ENCODE data around the gene CCDC39.

CCDC39 gene

GRCh38 chr3:180640987-180641386 lies 38.3 kb downstream of the CCDC39 start:
- H3K79me2 ChIP-seq (ENCODE audit: insufficient read depth, low read length), result no peaks in the 10 kb centered on the region
- no peaks in the 10 kb centered on the region for H3K4me1 ChIP-seq (ENCODE audit: insufficient read depth, low read length)
- DNase-seq, result no peak
- H3K27me3 ChIP-seq (ENCODE audit: insufficient read depth, low read length, poor library complexity), result no peaks in the 10 kb centered on the region
- no peak for ATAC-seq (ENCODE audit: insufficient read depth, low read depth)
- H3K4me2 ChIP-seq (ENCODE audit: insufficient read depth, low read length), result no peak overlapping the region
- no peak overlapping the region for H2AFZ ChIP-seq (ENCODE audit: low read depth, low read length)
- no peaks in the 10 kb centered on the region for H3K9me3 ChIP-seq (ENCODE audit: insufficient read depth, low read length, severe bottlenecking)
- no peak overlapping the region for H3K27ac ChIP-seq (ENCODE audit: low read length)
- H3K36me3 ChIP-seq (ENCODE audit: insufficient read depth, low read length), result no peaks in the 10 kb centered on the region
- no peaks in the 10 kb centered on the region for H4K20me1 ChIP-seq (ENCODE audit: insufficient read depth, low read length)
- no peak for TF ChIP-seq EZH2 (IDR thresholded peaks at IDR 0.05; ENCODE audit: borderline replicate concordance, low read depth, low read length, severe bottlenecking)
- TF ChIP-seq, protein P1, sequence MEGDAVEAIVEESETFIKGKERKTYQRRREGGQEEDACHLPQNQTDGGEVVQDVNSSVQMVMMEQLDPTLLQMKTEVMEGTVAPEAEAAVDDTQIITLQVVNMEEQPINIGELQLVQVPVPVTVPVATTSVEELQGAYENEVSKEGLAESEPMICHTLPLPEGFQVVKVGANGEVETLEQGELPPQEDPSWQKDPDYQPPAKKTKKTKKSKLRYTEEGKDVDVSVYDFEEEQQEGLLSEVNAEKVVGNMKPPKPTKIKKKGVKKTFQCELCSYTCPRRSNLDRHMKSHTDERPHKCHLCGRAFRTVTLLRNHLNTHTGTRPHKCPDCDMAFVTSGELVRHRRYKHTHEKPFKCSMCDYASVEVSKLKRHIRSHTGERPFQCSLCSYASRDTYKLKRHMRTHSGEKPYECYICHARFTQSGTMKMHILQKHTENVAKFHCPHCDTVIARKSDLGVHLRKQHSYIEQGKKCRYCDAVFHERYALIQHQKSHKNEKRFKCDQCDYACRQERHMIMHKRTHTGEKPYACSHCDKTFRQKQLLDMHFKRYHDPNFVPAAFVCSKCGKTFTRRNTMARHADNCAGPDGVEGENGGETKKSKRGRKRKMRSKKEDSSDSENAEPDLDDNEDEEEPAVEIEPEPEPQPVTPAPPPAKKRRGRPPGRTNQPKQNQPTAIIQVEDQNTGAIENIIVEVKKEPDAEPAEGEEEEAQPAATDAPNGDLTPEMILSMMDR (IDR thresholded peaks at IDR 0.05; ENCODE audit: borderline replicate concordance, extremely low read depth, low read length, poor library complexity, severe bottlenecking), result no peak
- H3K9ac ChIP-seq (ENCODE audit: low read depth, low read length), result no peak overlapping the region
- no peak overlapping the region for H3K4me3 ChIP-seq (ENCODE audit: low read depth in 1 of 2, low read length in 2 of 2)

DNA sequence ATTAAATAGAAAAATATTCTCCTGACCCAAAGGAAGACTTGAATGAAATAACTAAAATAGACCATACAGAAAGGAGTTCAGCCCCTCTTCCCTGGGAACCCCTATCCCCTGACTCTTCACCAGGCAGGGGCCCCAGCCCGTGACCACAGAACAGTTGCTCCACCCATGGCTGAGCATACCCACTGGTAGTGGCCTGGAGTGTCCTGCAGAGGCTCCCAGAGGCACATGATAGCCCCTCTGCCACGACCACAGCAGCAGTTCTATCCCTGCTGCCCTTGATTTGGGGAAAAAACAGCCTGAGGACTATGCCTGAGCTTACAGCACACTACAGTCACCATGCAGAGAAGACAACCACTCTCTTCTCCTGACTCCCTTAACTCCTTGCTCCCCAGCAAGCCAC lies 45.6 kb downstream of the CCDC39 start:
- no peak for DNase-seq
- H3K4me3 ChIP-seq (ENCODE audit: low read depth in 1 of 2, low read length in 2 of 2), result no peak overlapping the region

GRCh38 chr3:180631317-180631716 lies 48.0 kb downstream of the CCDC39 start:
- TF ChIP-seq, protein P1 (IDR thresholded peaks at IDR 0.05; ENCODE audit: borderline replicate concordance, extremely low read depth, low read length, poor library complexity, severe bottlenecking), result peak; percentile 23
- no peak for TF ChIP-seq EZH2 (IDR thresholded peaks at IDR 0.05; ENCODE audit: borderline replicate concordance, low read depth, low read length, severe bottlenecking)
- Histone ChIP-seq H3K4me3 (ENCODE audit: low read depth in 1 of 2, low read length in 2 of 2) (no peak overlapping the region), H3K36me3 (ENCODE audit: insufficient read depth, low read length) (no peaks in the 10 kb centered on the region), H3K79me2 (ENCODE audit: insufficient read depth, low read length) (no peaks in the 10 kb centered on the region), H3K9ac (ENCODE audit: low read depth, low read length) (no peak overlapping the region), H3K4me1 (ENCODE audit: insufficient read depth, low read length) (no peaks in the 10 kb centered on the region), H3K27me3 (ENCODE audit: insufficient read depth, low read length, poor library complexity) (no peaks in the 10 kb centered on the region), H2AFZ (ENCODE audit: low read depth, low read length) (no peak overlapping the region), H4K20me1 (ENCODE audit: insufficient read depth, low read length) (no peaks in the 10 kb centered on the region), H3K27ac (ENCODE audit: low read length) (no peak overlapping the region), H3K4me2 (ENCODE audit: insufficient read depth, low read length) (no peak overlapping the region), H3K9me3 (ENCODE audit: insufficient read depth, low read length, severe bottlenecking) (no peaks in the 10 kb centered on the region)
- ATAC-seq (ENCODE audit: insufficient read depth, low read depth) (no peak), DNase-seq (no peak)

More for the DNA sequence above, 45.6 kb downstream of the CCDC39 start:
- Histone ChIP-seq H3K4me1 (ENCODE audit: insufficient read depth, low read length) (no peaks in the 10 kb centered on the region), H3K27ac (ENCODE audit: low read length) (no peak overlapping the region), H2AFZ (ENCODE audit: low read depth, low read length) (no peak overlapping the region), H3K79me2 (ENCODE audit: insufficient read depth, low read length) (no peaks in the 10 kb centered on the region), H3K4me2 (ENCODE audit: insufficient read depth, low read length) (no peak overlapping the region), H3K36me3 (ENCODE audit: insufficient read depth, low read length) (no peaks in the 10 kb centered on the region), H3K27me3 (ENCODE audit: insufficient read depth, low read length, poor library complexity) (no peaks in the 10 kb centered on the region), H3K9ac (ENCODE audit: low read depth, low read length) (no peak overlapping the region), H4K20me1 (ENCODE audit: insufficient read depth, low read length) (no peaks in the 10 kb centered on the region), H3K9me3 (ENCODE audit: insufficient read depth, low read length, severe bottlenecking) (no peaks in the 10 kb centered on the region)
- no peak for TF ChIP-seq EZH2 (IDR thresholded peaks at IDR 0.05; ENCODE audit: borderline replicate concordance, low read depth, low read length, severe bottlenecking)
- TF ChIP-seq, protein P1 (IDR thresholded peaks at IDR 0.05; ENCODE audit: borderline replicate concordance, extremely low read depth, low read length, poor library complexity, severe bottlenecking), result no peak
- no peak for ATAC-seq (ENCODE audit: insufficient read depth, low read depth)

DNA sequence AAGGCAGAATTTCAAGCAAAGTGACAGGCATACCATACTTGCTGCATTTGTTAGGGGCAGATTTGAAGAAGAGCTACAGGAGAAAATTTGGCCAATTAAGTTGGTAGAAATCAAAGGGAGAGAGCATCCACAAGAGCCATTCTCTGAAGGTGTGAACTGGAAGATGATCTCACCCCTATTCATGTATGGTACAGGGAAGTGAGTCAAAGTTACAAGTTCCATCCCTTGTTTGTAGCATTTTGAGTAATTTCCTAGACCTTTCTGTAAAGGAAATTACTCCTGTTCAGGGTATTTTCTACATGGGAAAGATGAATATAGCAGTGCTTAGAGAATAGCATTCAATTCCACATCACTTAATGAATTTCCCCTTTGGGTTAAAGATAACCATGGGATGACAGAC lies 48.9 kb downstream of the CCDC39 start:
- H3K9ac ChIP-seq (ENCODE audit: low read depth, low read length), result no peak overlapping the region
- DNase-seq (no peak), ATAC-seq (ENCODE audit: insufficient read depth, low read depth) (no peak)
- no peaks in the 10 kb centered on the region for H3K9me3 ChIP-seq (ENCODE audit: insufficient read depth, low read length, severe bottlenecking)
- no peaks in the 10 kb centered on the region for H3K27me3 ChIP-seq (ENCODE audit: insufficient read depth, low read length, poor library complexity)
- TF ChIP-seq EZH2 (IDR thresholded peaks at IDR 0.05; ENCODE audit: borderline replicate concordance, low read depth, low read length, severe bottlenecking), result no peak
- TF ChIP-seq, protein P1 (IDR thresholded peaks at IDR 0.05; ENCODE audit: borderline replicate concordance, extremely low read depth, low read length, poor library complexity, severe bottlenecking), result no peak
- H3K36me3 ChIP-seq (ENCODE audit: insufficient read depth, low read length), result no peaks in the 10 kb centered on the region
- no peaks in the 10 kb centered on the region for H3K4me1 ChIP-seq (ENCODE audit: insufficient read depth, low read length)
- H2AFZ ChIP-seq (ENCODE audit: low read depth, low read length), result no peak overlapping the region
- H3K27ac ChIP-seq (ENCODE audit: low read length), result no peak overlapping the region
- no peak overlapping the region for H3K4me3 ChIP-seq (ENCODE audit: low read depth in 1 of 2, low read length in 2 of 2)
- no peak overlapping the region for H3K4me2 ChIP-seq (ENCODE audit: insufficient read depth, low read length)
- H4K20me1 ChIP-seq (ENCODE audit: insufficient read depth, low read length), result no peaks in the 10 kb centered on the region
- H3K79me2 ChIP-seq (ENCODE audit: insufficient read depth, low read length), result no peaks in the 10 kb centered on the region

Measured in DND-41 (cell line).